HG03103 (cell line): ENCODE results near the gene SEMA3A.
"Not testable (repeated sequence)": the region's sequence is repeated elsewhere in the genome, so short reads cannot be mapped to it uniquely, and the experiment has no call there.

Experiments used
- ATAC-seq: cut with Tn5 transposase; IDR thresholded peaks from one replicate; pipeline ENCODE4 v1.9.1; 2021; ENCODE audit warnings: low read depth; ENCODE audit not compliant: unreplicated experiment

The SEMA3A gene

GRCh38 chr7:84159435-84159834 is 35.2 kb downstream of the SEMA3A start:
- ATAC-seq = no peak

- ATAC-seq = no peak
Measured at GRCh38 chr7:84157171-84157570, 37.4 kb downstream of the SEMA3A start.

- ATAC-seq = no peak
Measured at GRCh38 chr7:84154991-84155781, 39.4 kb downstream of the SEMA3A start.

GRCh38 chr7:84152995-84153394 is 41.6 kb downstream of the SEMA3A start:
- ATAC-seq = no peak

- ATAC-seq = not testable (repeated sequence)
Measured at GRCh38 chr7:84150370-84150769, 44.2 kb downstream of the SEMA3A start.

DNA sequence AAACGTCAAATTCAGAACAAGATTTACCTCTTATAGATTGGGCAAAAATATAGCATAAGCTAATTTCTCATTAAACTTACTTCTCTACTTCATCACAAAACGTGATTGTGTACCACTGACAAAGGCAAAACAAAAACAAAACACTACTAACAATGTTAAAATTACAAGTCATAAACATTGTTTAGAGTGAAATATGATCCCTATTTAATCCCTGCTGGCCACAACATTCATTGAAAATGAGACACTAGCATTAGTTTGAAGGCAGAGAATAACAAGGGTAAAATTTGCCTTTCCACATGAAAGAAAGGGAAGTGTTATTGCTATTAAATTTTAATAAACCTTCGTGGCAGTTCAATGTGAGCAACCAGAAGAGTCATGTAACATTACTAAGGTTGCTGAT is 45.0 kb downstream of the SEMA3A start:
- no peak for ATAC-seq

- ATAC-seq = no peak
Measured at GRCh38 chr7:84145892-84146291, 48.7 kb downstream of the SEMA3A start.

DNA sequence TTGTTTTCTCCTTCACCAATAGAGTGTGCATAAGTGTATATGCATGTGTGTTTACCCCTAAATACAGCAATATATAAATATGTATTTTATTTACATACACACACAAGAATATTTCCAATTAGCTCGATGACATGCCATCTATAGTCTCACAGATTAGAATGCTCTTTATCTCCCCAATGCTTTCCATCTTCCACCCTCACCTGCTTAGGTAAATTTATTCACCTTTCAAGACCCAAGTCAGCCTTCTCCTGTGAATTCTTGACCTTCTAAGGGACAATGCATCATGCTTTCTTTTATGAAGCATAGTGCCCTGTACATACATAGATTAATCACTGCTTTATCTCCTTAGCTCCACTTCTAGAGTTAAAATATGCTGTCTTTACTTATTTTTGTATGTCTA is 49.7 kb downstream of the SEMA3A start:
- no peak for ATAC-seq

DNA sequence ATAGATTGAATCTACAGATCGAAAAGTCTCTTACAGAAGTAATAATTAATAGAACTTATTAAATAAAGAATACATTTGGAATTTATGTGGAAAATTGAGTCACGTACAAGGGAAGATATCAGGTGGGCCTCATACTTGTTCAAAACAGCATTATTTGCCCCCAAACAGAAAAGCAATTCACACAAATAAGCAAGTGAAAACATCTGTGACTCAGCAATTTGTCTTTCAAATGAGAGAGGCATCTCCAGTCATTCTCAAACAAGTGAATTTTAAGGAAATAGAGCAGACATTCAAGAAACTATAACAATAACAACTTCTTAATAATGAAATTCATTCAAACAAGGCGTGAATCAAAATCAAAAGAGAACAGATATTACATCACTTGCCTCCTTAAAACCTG is 50.1 kb downstream of the SEMA3A start:
- no peak for ATAC-seq

- ATAC-seq = no peak
Measured at GRCh38 chr7:84142726-84143125, 51.9 kb downstream of the SEMA3A start.

DNA sequence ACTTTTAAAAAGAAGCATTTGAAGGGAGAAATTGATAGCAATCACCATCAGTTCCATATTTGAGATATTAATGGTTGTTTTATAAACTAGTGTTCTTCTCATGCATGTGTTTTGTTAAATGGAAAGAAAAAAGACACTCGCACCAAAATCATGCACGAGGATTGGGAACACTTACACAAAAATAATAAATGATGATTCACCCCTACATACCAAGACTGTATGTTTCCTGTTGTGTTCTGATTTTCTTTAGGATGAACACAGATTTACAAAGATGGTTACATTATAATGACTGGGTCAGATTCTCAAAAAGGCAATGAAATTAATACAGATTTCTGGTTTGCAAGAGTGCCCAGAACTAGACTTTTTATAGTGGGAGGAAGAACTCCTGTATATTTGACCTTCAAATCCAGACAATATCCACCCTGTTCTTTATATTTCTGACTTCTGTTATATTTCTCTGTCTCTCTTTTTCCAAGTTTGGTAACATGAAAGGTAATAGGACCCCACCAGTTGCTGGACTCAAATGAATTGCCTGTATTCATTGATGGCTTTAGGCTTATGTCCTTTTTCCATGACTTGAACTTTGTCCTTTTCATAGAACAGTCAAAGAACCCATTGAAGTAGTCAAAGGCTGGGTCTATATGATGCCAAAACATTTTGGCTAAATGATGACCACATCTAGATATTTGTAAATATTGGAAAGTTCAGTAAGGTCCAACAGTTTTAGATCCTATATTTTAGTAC is 54.4 kb downstream of the SEMA3A start:
- no peak for ATAC-seq

GRCh38 chr7:84138411-84138810 is 56.2 kb downstream of the SEMA3A start:
- ATAC-seq = no peak

GRCh38 chr7:84137812-84138211 is 56.8 kb downstream of the SEMA3A start:
- ATAC-seq = no peak

- no peak for ATAC-seq
Measured at GRCh38 chr7:84136809-84137208, 57.8 kb downstream of the SEMA3A start.

- no peak for ATAC-seq
Measured at GRCh38 chr7:84136336-84136735, 58.3 kb downstream of the SEMA3A start.

GRCh38 chr7:84134169-84134568 is 60.4 kb downstream of the SEMA3A start:
- no peak for ATAC-seq

DNA sequence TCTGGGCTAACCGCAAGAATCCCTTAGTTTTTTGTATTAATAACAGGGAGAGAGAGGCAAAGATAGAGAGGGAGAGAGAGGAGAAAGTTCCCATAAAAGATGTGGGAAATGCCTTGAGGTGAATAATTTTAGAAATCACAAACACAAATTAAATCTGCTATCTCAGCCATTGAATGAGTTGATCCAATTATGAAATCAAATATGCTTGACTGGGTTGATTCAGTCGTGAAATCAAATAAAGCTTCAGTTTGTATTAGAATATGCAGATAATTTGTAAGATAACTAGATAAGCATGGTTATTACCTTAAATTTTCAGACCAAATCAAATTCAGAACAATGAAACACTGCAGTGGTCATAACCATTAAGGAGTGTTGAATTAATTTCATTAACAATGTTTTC is 68.9 kb downstream of the SEMA3A start:
- ATAC-seq = no peak

GRCh38 chr7:84123965-84124547 is 70.5 kb downstream of the SEMA3A start:
- ATAC-seq = no peak

DNA sequence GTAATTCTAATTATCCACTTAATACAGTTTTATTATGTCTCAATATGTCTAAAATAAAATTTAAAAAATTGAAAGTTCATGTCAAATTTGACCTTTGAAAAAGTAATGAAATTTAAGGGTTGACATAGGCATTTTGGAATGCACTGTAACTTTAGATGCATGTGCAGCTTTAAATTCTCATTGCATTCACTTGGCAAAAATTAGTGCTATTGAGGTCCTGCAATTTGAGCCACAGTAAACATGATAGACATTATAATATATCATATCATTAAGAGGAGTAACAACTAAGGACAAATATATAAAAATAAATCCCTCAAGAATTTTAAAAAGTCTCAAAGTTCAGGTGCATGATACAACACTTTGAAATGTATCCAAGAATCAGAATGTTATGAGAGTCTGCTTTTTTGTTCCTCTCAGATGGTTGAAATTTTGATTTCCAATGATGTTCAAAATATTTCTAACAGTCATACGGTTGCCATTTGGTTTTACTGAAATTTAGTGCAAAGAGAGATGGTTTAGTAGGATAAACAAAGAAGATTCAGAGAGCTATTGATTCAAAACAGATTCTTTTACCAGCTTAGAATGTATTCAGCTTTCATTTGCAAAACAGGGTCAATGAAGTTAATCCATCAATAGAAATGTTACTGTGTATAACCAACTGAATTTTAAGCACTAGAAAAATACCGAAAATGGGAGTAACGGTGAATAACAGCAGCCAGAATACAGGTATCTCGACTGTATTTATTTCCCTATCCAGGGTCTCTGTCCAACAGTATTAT is 71.8 kb downstream of the SEMA3A start:
- ATAC-seq = no peak

DNA sequence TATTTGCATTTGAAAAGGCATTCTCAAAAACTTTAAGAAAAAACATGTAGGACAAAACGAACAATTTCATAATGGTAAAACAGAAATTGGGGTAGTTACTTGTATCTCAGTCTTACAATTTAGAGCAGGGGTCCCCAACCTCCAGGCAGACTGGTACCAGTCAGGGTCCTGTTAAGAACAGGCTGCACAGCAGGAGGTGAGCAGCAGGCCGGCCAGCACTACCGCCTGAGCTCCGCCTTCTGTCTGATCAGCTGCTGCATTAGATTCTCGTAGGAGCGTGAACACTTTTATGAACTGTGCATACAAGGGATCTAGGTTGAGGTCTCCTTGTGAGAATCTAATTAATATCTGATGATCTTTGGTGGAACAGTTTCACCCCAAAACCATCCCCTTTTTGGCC is 77.3 kb downstream of the SEMA3A start:
- ATAC-seq = no peak
